22Rv1 (cell line): ENCODE data around the gene PSMB3.
"Not testable (repeated sequence)": the region's sequence is repeated elsewhere in the genome, so short reads cannot be mapped to it uniquely, and the experiment has no call there.

Experiments
- H3K27ac ChIP-seq: fragments of 450-650 bp; 2 replicates; pipeline ENCODE4 v1.5.1; 2017
- ZFX ChIP-seq: fragments of 450-650 bp; IDR thresholded peaks from 2 replicates; pipeline ENCODE4 v1.6.1; 2017; ENCODE audit warnings: antibody characterized with exemption, borderline replicate concordance
- TF ChIP-seq, protein P1 (sequence below): fragments of 450-650 bp; IDR thresholded peaks from 2 replicates; pipeline ENCODE4 v1.5.1; 2017; ENCODE audit warnings: mild to moderate bottlenecking

The PSMB3 gene

DNA sequence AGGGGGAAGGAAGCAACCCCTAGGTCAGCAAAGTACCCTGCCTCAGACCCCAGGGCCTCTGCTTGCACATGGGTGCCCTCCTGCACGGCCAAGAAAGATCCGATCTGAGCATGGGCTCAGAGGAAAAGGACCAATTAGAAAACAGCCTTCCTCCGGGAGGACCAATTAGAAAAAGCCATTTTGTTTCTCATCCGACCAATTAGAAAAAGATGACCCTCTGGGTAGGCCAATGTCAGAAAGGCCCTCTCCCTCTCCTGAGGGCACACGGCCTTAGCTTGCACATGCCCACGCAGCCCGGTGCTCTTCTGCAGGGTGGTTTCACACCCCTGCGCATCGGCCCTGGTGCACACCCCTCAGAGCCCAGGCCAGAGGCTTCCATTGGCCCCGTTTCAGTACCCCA lies 27.5 kb upstream of the PSMB3 start:
- H3K27ac ChIP-seq: no peak overlapping the region

DNA sequence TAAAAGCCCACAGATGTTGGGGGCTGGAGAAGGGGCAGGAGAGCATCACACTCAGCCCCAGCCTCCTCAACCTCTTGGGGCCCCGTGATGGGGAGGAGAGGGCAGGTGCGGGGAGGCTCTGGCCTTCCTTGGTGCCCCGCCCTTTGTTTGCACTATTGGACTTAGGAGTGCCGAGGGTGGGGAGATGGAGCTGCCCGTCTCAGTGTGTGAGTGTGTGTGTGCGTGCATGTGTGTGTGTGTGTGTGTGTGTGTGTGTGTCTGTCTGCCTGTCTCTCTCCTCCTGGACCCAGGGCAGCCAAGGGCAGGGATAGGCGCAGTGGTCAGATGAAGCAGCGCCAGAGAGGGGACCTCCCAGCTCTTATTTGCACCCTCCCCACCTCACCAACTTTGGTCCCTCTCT lies 26.4 kb upstream of the PSMB3 start:
- not testable (repeated sequence) for H3K27ac ChIP-seq

More for the DNA sequence above, 27.5 kb upstream of the PSMB3 start:
- TF ChIP-seq ZFX: no peak
- TF ChIP-seq, protein P1, sequence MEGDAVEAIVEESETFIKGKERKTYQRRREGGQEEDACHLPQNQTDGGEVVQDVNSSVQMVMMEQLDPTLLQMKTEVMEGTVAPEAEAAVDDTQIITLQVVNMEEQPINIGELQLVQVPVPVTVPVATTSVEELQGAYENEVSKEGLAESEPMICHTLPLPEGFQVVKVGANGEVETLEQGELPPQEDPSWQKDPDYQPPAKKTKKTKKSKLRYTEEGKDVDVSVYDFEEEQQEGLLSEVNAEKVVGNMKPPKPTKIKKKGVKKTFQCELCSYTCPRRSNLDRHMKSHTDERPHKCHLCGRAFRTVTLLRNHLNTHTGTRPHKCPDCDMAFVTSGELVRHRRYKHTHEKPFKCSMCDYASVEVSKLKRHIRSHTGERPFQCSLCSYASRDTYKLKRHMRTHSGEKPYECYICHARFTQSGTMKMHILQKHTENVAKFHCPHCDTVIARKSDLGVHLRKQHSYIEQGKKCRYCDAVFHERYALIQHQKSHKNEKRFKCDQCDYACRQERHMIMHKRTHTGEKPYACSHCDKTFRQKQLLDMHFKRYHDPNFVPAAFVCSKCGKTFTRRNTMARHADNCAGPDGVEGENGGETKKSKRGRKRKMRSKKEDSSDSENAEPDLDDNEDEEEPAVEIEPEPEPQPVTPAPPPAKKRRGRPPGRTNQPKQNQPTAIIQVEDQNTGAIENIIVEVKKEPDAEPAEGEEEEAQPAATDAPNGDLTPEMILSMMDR: no peak

DNA sequence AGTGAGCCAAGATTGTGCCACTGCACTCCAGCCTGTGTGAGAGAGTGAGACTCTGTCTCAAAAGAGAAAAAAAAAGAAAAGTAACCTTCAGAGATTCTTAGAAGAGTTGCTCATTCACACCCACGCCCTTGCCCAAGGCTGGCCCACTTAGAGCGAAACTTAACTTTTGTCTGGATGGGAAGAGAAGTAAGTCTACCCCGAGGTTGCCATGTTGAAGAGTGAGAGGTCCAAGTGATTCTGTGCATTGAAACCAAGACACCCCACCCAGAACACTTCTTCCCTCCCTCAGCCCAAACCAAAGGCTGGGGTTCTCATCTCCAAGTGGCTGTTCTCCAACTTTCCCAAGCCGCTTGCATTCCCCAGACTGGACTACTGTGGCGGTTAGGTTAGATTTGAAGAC lies 24.8 kb upstream of the PSMB3 start:
- TF ChIP-seq ZFX: no peak
- TF ChIP-seq, protein P1: no peak
- peak overlapping the region; percentile 95; the same call in 1 of the 2 replicates for H3K27ac ChIP-seq

DNA sequence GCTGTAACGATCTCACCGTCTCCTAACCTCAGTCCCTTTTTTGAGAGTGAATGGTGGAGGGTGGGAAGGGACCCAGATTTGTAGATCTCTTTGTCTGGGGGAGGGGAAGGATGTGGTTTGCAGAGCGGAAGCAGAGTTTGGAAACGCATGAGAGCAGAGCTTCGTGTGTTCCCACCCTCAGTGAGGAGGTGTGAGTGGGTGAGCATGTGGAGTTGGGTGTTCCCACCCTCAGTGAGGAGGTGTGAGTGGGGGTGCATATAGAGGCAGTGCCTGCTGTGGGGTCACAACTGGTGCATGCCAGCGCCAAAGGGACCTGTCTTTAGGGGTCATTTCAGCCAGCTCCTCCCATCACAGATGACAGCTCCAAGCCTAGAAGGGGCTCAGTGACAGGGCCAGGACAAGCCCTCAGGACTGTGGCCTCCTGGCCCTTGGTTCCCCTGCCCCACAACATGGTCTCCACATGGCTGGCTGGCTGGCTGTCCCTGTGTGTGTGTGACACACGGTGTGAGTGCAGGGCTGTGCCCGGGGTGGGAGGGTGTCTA lies 24.2 kb upstream of the PSMB3 start:
- TF ChIP-seq, protein P1: no peak
- TF ChIP-seq ZFX: no peak
- H3K27ac ChIP-seq: peak overlapping the region; percentile 95

DNA sequence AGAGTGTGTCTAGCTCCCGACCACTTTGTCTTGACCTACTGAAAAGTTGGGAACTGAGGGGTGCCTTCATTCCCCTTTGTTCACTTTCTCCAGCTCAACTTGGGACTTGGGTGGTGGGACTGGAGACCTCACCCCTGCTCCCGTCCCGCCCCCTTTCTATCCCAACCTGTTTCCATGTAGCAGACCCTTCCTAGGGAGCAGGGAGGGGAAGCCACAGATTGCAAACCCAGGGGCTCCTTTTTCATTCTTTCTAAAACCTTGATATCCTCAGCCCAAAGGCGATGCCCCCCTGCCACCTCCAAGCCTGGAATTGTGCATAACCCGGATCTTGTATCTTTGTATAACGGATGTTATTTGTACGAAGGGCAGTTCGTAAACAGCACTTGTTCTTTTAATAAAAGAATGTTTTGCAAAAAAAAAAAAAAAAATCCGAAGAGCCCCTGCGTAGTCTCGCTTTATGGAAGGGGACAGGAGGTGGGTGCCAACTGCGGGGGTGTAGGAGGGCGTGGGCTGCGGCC lies 23.1 kb upstream of the PSMB3 start:
- TF ChIP-seq ZFX: no peak
- TF ChIP-seq, protein P1: no peak
- peak overlapping the region; percentile 95 for H3K27ac ChIP-seq

DNA sequence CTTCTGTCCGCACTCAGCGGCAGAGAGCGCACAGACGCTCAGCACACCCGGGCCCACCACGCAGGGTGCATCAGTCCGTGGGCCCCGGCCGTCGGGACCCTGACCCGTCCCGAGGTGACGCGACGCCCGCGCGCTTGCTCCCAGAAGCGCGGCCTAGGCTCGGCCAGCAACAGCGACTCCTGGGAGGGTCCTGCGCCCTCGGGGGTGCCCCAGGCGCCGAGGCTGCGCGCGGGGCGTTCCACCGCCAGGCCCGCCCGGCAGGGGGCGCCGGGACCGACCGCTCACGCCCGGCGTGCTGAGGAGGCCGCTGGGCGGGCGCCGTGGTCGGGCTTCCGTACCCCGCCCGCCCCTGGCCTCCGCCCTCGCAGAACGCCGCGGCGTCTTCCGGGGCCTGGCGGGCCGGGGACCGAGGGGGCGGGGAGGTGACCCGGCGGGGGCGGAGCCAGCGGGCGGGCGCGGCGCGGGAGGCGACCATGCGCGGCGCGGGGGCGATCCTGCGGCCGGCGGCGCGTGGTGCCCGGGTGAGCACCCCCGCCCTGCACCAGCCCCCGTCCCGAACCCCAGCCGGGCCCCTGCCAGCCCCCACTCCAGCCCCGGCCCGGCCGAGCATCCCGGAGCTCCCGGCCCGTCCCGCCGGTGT lies 22.5 kb upstream of the PSMB3 start, which contains the start of gene CISD3:
Gene CISD3, plus strand, starts transcription at position 456 of the 640 bp plus-strand sequence. Its CDS starts 18 bp downstream, at position 474.
- H3K27ac ChIP-seq: peak within 1 kb of the TSS; percentile 95
- TF ChIP-seq ZFX: no peak
- TF ChIP-seq, protein P1: peak; percentile 94

DNA sequence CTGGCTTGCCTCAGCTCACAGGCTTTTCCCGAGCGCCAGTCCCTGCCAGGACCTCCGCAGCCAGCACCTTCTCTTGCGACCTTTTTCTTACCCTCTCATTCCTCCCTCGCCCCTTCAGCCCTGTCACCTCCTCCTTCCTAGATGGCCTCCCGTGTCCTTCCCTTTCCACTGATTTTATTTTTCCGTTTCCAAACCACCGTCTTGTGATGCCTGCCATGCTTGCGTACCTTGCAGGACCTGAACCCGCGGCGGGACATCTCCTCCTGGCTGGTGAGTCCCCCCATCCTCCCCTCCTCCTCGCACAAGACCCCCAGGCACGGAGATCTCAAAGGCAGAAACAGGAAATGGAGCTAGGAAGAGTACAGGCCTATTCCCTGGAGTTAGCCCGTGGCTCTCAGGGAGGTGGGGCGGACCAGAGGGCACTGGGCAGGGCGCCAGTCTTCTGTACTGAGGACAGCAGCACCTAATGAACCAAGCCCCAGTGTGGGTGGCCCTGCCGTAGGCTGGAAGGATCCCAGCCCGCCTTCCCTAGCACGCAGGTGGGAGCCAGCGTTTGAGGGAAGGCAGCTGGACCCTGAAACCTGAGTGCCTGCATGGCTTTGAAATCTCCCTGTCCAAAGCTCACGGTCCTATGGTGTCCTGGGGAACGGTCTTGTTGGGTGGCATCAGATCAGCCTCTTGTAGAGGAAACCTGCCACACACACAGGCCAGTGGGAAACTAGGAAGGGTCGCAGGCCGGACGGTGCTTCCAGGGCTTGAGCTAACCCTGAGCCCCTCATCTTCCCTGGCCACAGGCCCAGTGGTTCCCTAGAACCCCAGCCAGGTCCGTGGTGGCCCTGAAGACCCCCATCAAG lies 21.8 kb upstream of the PSMB3 start:
- TF ChIP-seq, protein P1: no peak
- TF ChIP-seq ZFX: no peak

More for the DNA sequence above, 21.8 kb upstream of the PSMB3 start:
- peak overlapping the region; percentile 95 for H3K27ac ChIP-seq
